ENCODE measurements around the gene C10orf71. TPM values are rescaled to one million over a fixed set of nuclear protein-coding genes. Genes with fewer than 3 reads are reported as not detected.

Gene C10orf71
- total and polyA plus RNA-seq, 7 donors, result not detected

DNA sequence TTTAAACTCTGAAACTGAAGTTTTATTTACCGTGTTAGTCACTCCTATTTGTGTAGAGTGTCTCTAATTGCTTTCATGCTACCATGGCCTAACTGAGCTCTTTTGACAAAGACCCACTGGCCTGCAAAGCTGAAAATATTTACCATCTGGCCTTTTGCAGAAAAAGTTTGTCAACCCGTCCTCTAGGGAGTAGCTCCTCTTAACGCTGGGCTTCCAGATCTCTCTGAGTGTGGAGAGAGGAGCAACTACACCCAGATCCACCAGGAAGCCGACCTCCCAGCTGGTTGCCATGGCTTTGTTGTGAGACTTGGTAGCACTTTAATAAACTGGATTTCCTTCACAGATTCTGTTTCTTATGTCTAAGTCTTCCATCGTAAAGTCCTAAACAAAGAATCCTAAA, 4.2 kb upstream of the C10orf71 start:
- Histone ChIP-seq H3K4me3 (no peak overlapping the region), H3K27ac (no peak overlapping the region), H3K4me1 (peaks cover 0 to 10% (median 0%) of the 10 kb centered on the region in 4 donors), H3K27me3 (no peaks in the 10 kb centered on the region), H3K9me3 (no peaks in the 10 kb centered on the region), H3K36me3 (no peaks in the 10 kb centered on the region)
- TF ChIP-seq POLR2A (IDR thresholded peaks at IDR 0.05) (no peak), EP300 (IDR thresholded peaks at IDR 0.05) (no peak), CTCF (IDR thresholded peaks at IDR 0.05) (no peak), POLR2AphosphoS5 (IDR thresholded peaks at IDR 0.05) (no peak)
- no peak for DNase-seq
- intact Hi-C loops (cut with DNase I), result no loop called here
- WGBS, 2 donors, result 68 to 78% methylated on average over 5 of the region's 5 CpGs

GRCh38 chr10:49295297-49295696, 3.7 kb upstream of the C10orf71 start:
- Histone ChIP-seq H3K4me3 (no peak overlapping the region), H3K9me3 (no peaks in the 10 kb centered on the region), H3K27me3 (no peaks in the 10 kb centered on the region), H3K36me3 (no peaks in the 10 kb centered on the region), H3K27ac (no peak overlapping the region), H3K4me1 (peaks cover 0 to 10% (median 0%) of the 10 kb centered on the region in 4 donors)
- TF ChIP-seq EP300 (IDR thresholded peaks at IDR 0.05) (no peak), CTCF (IDR thresholded peaks at IDR 0.05) (no peak), POLR2AphosphoS5 (IDR thresholded peaks at IDR 0.05) (no peak), POLR2A (IDR thresholded peaks at IDR 0.05) (no peak)
- no peak for DNase-seq
- intact Hi-C loops (cut with DNase I), result no loop called here
- WGBS, 2 donors, result 89 to 94% methylated on average over 3 of the region's 3 CpGs

- Histone ChIP-seq H3K27ac (no peak overlapping the region), H3K27me3 (no peaks in the 10 kb centered on the region), H3K36me3 (no peaks in the 10 kb centered on the region), H3K4me3 (no peak overlapping the region), H3K9me3 (no peaks in the 10 kb centered on the region), H3K4me1 (peaks cover 0 to 10% (median 0%) of the 10 kb centered on the region in 4 donors)
- intact Hi-C loops (cut with DNase I), result no loop called here
- no peak for DNase-seq
- no peak for TF ChIP-seq POLR2AphosphoS5 (IDR thresholded peaks at IDR 0.05)
- TF ChIP-seq EP300 (IDR thresholded peaks at IDR 0.05), result no peak
- no peak for TF ChIP-seq POLR2A (IDR thresholded peaks at IDR 0.05)
- TF ChIP-seq CTCF (IDR thresholded peaks at IDR 0.05), result no peak
- 86 to 91% methylated on average over 7 of the region's 7 CpGs for WGBS, 2 donors
These were observed 2.6 kb upstream of the C10orf71 start for GRCh38 chr10:49296382-49296781.

- intact Hi-C loops (cut with DNase I), result no loop called here
- no peak overlapping the region for H3K27ac ChIP-seq
These were observed 2.1 kb upstream of the C10orf71 start for GRCh38 chr10:49296836-49297235.

More at GRCh38 chr10:49296836-49297235, 2.1 kb upstream of the C10orf71 start:
- TF ChIP-seq EP300 (IDR thresholded peaks at IDR 0.05) (no peak), POLR2A (IDR thresholded peaks at IDR 0.05) (no peak), CTCF (IDR thresholded peaks at IDR 0.05) (no peak), POLR2AphosphoS5 (IDR thresholded peaks at IDR 0.05) (no peak)
- WGBS, 2 donors, result 47 to 63% methylated on average over 8 of the region's 8 CpGs
- H3K4me3 ChIP-seq, result no peak overlapping the region
- H3K27me3 ChIP-seq, result no peaks in the 10 kb centered on the region
- peaks cover 0 to 10% (median 0%) of the 10 kb centered on the region in 4 donors for H3K4me1 ChIP-seq
- no peaks in the 10 kb centered on the region for H3K36me3 ChIP-seq
- DNase-seq, result no peak
- no peaks in the 10 kb centered on the region for H3K9me3 ChIP-seq
